Osteoblast (primary cell): ENCODE data around the gene ACY1. TPM values are rescaled to one million over a fixed set of nuclear protein-coding genes. Genes with fewer than 3 reads are reported as not detected.

Source experiments
- DNase-seq: peaks from one replicate; pipeline ENCODE4 v3.0.0; 2011; ENCODE audit warnings: low spot score, mixed read lengths; ENCODE audit not compliant: insufficient read length; ENCODE audit errors: missing footprints
- H2AFZ ChIP-seq: 2 replicates; pipeline ENCODE4 v1.6.0; 2011; ENCODE audit warnings: mild to moderate bottlenecking, low read length
- H3K27ac ChIP-seq: 2 replicates; pipeline ENCODE4 v1.5.1; 2011; ENCODE audit warnings: mild to moderate bottlenecking, low read depth, low read length, moderate library complexity
- H3K27me3 ChIP-seq: 2 replicates; pipeline ENCODE4 v1.6.0; 2012; ENCODE audit warnings: mild to moderate bottlenecking, control low read depth, inconsistent platforms, low read length, moderate library complexity; ENCODE audit not compliant: insufficient read depth
- H3K36me3 ChIP-seq: 2 replicates; pipeline ENCODE4 v1.5.1; 2011; ENCODE audit warnings: mild to moderate bottlenecking, low read length, control low read depth, moderate library complexity; ENCODE audit not compliant: insufficient read depth
- H3K4me1 ChIP-seq: 2 replicates; pipeline ENCODE4 v1.5.1; 2011; ENCODE audit warnings: mild to moderate bottlenecking, low read length, control low read depth, moderate library complexity; ENCODE audit not compliant: insufficient read depth
- H3K4me2 ChIP-seq: 2 replicates; pipeline ENCODE4 v1.6.0; 2011; ENCODE audit warnings: mild to moderate bottlenecking, low read length; ENCODE audit not compliant: insufficient read depth
- H3K4me3 ChIP-seq: fragments of 200-600 bp; sonication (generic); 3 replicates; pipeline ENCODE4 v1.5.1; 2012; ENCODE audit warnings: mild to moderate bottlenecking, low read length, inconsistent platforms; ENCODE audit not compliant: insufficient read depth
- H3K79me2 ChIP-seq: 2 replicates; pipeline ENCODE4 v1.6.0; 2012; ENCODE audit warnings: mild to moderate bottlenecking, low read length, control low read depth, inconsistent platforms; ENCODE audit not compliant: insufficient read depth
- H3K9me3 ChIP-seq: 2 replicates; pipeline ENCODE4 v1.5.1; 2011; ENCODE audit warnings: low read depth, low read length, control low read depth
- H4K20me1 ChIP-seq: 2 replicates; pipeline ENCODE4 v1.6.0; 2012; ENCODE audit warnings: mild to moderate bottlenecking, low read length, control low read depth; ENCODE audit not compliant: insufficient read depth
- total RNA-seq: library from RNA; depleted of rRNA; stranded (reverse); fragments of >200 nt; gene quantifications from 2 replicates; pipeline ENCODE4 v1.2.3, GENCODE V29; 2012
- TF ChIP-seq, protein P1 (sequence below): IDR thresholded peaks from 2 replicates; pipeline ENCODE4 v1.5.1; 2011; ENCODE audit warnings: mild to moderate bottlenecking, low read depth, low read length, moderate library complexity; ENCODE audit errors: extremely low read depth

ACY1 gene
- total RNA-seq, 1 donor, result 37.6 TPM

DNA sequence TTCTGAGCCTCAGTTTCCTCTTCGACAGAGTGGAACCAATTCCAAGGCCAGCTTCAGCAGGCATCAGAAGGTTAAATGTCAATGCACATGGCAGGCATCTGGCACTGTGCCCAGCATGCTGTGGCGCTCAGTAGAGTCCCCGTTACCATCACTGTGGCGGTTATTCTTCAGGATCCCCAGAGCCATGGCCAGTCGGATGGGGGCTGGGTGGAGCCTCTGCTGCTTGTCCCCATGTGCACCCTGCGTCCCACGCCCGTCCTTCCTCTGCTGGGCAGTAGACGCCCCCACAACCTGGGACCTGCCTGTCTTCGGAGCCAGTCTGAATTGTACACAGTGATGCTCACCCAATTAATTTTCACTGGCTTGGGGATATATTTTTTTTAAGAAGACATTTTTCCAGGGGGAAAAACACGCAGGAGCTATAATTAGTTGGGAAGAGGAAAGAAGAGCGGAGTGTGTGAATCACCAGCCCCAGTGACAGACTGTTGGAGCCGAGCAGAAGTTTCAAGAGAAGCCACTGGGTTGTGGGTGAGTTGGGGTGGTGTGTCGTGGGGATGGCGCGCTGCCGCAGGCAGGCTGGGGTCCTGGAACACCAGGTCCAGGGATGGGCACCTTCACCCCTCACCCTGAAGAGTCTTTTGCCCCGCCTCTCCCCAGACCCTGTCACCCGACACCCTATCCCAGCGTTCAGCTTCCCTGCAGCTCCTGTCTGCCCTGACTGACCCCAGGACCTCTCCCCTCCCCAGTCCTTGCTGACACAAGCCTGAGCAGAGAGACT, 39.2 kb downstream of the ACY1 start:
- no peaks in the 10 kb centered on the region for H3K9me3 ChIP-seq
- TF ChIP-seq, protein P1, sequence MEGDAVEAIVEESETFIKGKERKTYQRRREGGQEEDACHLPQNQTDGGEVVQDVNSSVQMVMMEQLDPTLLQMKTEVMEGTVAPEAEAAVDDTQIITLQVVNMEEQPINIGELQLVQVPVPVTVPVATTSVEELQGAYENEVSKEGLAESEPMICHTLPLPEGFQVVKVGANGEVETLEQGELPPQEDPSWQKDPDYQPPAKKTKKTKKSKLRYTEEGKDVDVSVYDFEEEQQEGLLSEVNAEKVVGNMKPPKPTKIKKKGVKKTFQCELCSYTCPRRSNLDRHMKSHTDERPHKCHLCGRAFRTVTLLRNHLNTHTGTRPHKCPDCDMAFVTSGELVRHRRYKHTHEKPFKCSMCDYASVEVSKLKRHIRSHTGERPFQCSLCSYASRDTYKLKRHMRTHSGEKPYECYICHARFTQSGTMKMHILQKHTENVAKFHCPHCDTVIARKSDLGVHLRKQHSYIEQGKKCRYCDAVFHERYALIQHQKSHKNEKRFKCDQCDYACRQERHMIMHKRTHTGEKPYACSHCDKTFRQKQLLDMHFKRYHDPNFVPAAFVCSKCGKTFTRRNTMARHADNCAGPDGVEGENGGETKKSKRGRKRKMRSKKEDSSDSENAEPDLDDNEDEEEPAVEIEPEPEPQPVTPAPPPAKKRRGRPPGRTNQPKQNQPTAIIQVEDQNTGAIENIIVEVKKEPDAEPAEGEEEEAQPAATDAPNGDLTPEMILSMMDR, result no peak
- peaks cover 30% of the 10 kb centered on the region for H3K4me1 ChIP-seq
- peak overlapping the region; percentile 70 for H2AFZ ChIP-seq
- H3K27me3 ChIP-seq, result no peaks in the 10 kb centered on the region
- H3K4me2 ChIP-seq, result peak overlapping the region; percentile 69
- peak overlapping the region; percentile 46 for H3K27ac ChIP-seq
- peak overlapping the region; percentile 47 for H3K4me3 ChIP-seq
- peak; percentile 96 for DNase-seq
- no peaks in the 10 kb centered on the region for H3K36me3 ChIP-seq
- no peaks in the 10 kb centered on the region for H4K20me1 ChIP-seq
- no peaks in the 10 kb centered on the region for H3K79me2 ChIP-seq

DNA sequence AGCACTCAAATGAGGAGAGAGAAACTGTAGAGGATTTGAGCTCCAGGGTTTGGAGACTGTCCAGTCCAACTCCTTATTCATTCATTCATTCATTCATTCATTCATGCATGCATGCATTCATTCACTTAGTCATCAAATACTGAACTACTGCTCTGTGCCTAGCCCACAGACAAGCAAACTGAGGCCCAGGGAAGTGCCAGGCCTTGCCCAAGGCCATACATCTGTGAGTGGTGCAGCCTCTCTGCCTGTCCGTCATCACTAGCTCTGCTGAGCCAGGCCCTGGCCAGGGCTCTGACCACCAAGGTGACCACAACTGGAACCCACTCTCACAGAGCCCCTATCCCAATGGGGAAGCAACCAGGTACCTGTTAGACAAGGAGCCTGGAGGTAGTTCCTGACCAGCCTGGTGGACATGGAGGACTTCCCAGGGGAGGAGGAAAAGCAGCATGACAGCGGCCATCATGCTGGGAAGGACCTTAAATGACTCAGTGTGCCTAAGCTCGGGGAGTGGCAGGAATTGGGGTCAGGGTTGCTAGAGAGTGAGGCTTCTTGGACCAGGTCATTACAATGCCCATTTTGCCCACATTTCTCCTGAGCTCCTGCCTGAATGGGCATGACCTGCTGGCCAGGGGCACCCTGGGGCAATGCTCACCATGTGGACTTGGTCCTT, 39.9 kb downstream of the ACY1 start:
- H3K9me3 ChIP-seq, result no peaks in the 10 kb centered on the region
- no peaks in the 10 kb centered on the region for H3K79me2 ChIP-seq
- no peaks in the 10 kb centered on the region for H3K27me3 ChIP-seq
- peak overlapping the region; percentile 78 for H2AFZ ChIP-seq
- no peak for DNase-seq
- H3K4me2 ChIP-seq, result peak overlapping the region; percentile 69
- no peaks in the 10 kb centered on the region for H3K36me3 ChIP-seq
- TF ChIP-seq, protein P1, result no peak
- H3K27ac ChIP-seq, result no peak overlapping the region
- no peaks in the 10 kb centered on the region for H4K20me1 ChIP-seq
- H3K4me3 ChIP-seq, result no peak overlapping the region
- peaks cover 28% of the 10 kb centered on the region for H3K4me1 ChIP-seq

DNA sequence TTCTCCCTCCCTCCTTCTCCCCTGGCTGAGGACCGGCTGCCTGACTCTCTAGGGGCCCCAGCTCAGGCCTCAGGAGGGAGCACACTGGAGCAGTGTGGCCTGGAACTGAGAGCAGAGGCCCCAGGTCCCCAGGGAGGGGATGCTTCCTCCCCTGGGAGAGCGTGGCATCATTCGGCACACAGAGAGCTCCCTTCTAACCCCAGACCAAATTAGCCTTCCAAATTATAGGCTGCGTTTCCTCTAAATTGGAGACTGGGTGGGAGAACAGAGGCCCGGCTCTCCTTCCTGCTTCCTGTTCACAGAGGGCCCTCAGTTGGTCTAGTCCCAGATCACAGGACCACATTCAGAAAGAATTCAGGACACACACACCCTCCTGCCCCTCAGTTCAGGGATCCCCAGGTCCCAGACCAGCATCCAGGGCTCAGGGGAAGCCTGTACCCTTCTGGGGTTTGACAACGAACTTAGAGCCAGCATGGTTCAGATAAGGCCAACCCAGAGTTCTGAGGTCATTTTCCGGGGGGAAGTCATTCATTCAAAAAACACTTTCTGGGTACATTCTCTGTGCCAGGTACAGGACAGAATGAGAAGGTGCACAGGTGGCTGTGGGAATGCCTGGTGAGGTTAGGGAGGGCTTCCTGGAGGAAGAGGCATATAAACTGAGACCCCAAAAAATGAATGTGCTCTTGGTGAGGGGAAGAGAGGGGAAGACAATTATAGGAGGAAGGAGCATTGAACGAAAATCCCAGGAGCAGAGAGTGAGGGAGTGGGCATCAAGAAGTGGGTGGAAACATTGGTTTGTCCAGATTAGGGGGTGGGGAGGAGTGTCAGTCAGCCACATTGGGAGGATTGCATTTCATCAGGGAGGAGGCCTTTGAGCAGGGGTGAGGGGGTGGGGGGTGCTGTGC, 40.8 kb downstream of the ACY1 start:
- no peaks in the 10 kb centered on the region for H3K36me3 ChIP-seq
- no peaks in the 10 kb centered on the region for H3K27me3 ChIP-seq
- no peak overlapping the region for H3K27ac ChIP-seq
- H4K20me1 ChIP-seq, result no peaks in the 10 kb centered on the region
- TF ChIP-seq, protein P1, result no peak
- H3K9me3 ChIP-seq, result no peaks in the 10 kb centered on the region
- H3K4me3 ChIP-seq, result no peak overlapping the region
- H3K4me1 ChIP-seq, result peaks cover 32% of the 10 kb centered on the region
- no peak overlapping the region for H3K4me2 ChIP-seq
- H2AFZ ChIP-seq, result peak overlapping the region; percentile 78
- H3K79me2 ChIP-seq, result no peaks in the 10 kb centered on the region
- no peak for DNase-seq
